HG03342 (cell line): ENCODE data around the gene ARHGAP42.
"Not testable (repeated sequence)": the region's sequence is repeated elsewhere in the genome, so short reads cannot be mapped to it uniquely, and the experiment has no call there.

Source experiments
- ATAC-seq: cut with Tn5 transposase; IDR thresholded peaks from one replicate; pipeline ENCODE4 v1.9.1; 2021; ENCODE audit warnings: mild to moderate bottlenecking, moderate library complexity; ENCODE audit not compliant: unreplicated experiment

ARHGAP42 gene

GRCh38 chr11:100716838-100717237, 29.8 kb downstream of the ARHGAP42 start:
- no peak for ATAC-seq

GRCh38 chr11:100719362-100719761, 32.3 kb downstream of the ARHGAP42 start:
- no peak for ATAC-seq

DNA sequence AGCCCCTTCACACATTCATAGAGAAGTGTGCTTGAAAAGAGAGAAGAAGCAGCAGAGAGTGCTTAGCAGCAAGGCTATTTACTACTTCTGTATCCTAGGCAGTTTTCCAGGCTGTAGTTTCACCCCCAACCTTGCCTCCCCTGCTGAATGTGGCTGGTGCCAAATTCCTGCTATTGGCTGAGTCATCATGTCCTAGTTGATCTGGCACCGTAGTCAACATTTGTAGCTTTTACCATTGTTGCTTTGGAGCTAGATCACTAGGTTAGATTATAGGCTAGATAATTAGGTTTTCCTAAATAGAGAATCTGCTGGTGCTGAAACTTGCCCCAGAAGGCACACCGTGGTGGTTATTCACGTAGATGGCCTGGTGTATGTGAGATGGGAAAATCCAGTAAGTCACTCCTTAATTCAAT, 32.7 kb downstream of the ARHGAP42 start:
- ATAC-seq = no peak

- no peak for ATAC-seq
These were observed 39.6 kb downstream of the ARHGAP42 start for GRCh38 chr11:100726680-100727079.

DNA sequence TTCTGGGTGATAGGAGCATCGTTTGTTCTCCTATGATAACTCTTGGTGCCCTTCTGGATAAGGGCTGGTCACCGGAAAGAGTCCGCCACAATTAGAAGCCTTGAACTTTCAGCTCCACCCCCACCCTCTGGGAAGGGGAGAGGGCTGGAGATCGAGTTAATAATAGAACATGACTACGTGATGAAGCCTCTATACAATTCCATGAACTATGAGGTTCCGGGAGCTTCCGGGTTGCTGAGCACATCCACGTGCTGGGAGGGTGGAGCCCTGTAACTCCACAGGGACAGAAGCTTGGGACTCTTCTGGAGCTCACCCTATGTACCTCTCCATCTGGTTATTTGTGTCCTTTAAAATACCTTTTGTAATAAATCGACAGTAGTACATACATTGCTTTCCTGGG, 40.3 kb downstream of the ARHGAP42 start:
- ATAC-seq = no peak

GRCh38 chr11:100730266-100730665, 43.2 kb downstream of the ARHGAP42 start:
- no peak for ATAC-seq

- no peak for ATAC-seq
These were observed 44.4 kb downstream of the ARHGAP42 start for GRCh38 chr11:100731471-100731870.

- no peak for ATAC-seq
These were observed 45.9 kb downstream of the ARHGAP42 start for GRCh38 chr11:100732949-100733348.

DNA sequence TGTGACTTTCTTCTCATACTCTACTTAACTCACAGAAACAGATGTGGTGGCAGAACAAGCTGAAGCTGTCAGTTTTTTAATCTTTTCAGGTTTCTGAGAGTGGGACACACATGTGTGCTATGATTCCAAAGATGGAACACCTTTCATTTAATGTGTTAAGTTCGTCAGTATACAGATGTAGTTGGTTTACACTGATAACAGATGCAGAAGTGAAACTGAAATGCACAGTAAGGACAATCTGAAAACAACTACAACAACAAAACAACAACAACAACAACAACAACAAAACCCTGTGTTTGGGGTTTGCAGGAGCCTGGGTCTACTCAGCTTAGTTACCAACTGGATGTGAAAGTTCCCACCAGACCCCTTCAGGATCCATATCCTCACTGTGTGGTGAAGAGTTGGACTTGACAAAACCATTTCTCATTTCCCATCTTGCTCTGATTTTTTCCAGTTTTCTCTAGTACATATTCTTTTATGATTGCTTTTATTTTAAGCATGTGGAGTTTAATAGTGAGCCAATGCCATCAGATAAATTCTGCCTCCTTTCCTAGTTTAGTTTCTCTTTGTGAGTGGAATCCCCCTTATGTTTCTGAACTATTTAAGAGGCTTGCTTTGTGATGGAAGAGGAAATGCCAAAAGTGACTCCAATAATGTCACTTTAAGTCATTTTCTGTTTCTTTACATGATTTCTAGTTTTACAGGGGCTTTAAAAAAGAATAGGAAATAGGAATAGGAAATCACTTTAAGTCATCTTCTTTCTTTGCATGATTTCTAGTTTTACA, 47.8 kb downstream of the ARHGAP42 start:
- peak; percentile 63 for ATAC-seq

GRCh38 chr11:100735949-100736675, 49.0 kb downstream of the ARHGAP42 start:
- no peak for ATAC-seq

GRCh38 chr11:100738701-100739270, 51.7 kb downstream of the ARHGAP42 start:
- ATAC-seq = no peak

DNA sequence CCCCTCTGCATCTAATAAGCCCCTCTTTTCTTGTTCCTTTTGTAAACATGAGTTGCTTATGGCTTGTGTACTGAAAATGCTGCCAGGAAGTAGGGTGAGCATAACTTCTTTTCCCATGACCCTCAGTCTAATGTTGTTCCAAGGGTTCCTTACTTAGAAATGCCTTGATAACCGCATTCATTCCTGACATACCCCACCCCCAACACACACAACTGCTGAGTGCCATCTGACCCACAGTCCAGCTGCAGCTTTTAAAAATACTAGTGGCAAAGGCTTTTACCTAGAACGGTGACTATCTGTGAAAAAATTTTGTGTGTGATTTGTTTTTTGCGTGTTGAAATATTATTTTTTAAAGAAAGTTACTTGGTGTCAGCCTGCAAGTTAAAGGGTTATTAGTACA, 52.6 kb downstream of the ARHGAP42 start:
- ATAC-seq = no peak

GRCh38 chr11:100740440-100740839, 53.4 kb downstream of the ARHGAP42 start:
- ATAC-seq = no peak

- peak; percentile 15 for ATAC-seq
These were observed 55.0 kb downstream of the ARHGAP42 start for GRCh38 chr11:100741866-100742625.

GRCh38 chr11:100746448-100746847, 59.4 kb downstream of the ARHGAP42 start:
- no peak for ATAC-seq

- no peak for ATAC-seq
These were observed 61.1 kb downstream of the ARHGAP42 start for GRCh38 chr11:100748153-100748552.

- not testable (repeated sequence) for ATAC-seq
These were observed 62.9 kb downstream of the ARHGAP42 start for GRCh38 chr11:100749887-100750565.

GRCh38 chr11:100750566-100750891, 63.4 kb downstream of the ARHGAP42 start:
- ATAC-seq = not testable (repeated sequence)

DNA sequence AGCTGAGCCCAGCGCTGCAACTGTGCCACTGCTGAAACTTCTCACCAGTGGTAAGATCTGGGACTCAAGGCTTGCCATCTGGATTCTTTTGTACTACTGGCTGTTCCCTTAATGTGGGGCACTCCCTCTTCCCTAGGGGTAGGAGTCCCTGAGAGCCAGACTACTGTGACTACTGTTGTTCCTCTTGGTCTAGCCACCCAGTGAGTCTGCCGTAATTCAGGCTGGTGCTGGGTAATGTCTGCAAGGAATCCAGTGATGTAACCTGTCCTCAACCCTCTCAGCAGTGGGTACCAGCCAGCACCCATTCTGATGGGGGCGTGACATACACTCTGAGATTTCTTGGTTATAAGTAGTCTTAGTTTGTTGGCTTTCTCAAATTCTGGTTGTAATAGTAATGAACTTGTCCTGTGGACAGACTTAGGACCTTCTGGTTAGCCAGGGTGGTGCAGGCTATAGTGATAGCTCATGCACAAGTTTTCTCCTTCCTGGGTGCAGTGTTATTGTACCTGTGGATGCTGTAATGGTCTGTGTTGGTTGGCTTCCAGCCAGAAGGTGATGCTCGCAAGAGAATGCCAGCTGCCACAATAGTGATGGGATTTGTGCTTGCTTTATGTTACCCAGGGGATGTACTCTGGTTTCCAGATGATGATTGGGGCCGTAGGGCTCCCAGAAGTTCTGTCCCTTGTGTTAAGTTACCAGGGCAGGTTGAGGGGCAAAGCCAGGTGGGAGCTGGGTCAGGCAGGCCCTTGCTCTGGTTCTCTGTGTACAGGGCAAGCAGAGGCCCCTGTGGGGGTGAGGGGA, 65.5 kb downstream of the ARHGAP42 start:
- no peak for ATAC-seq

GRCh38 chr11:100753172-100753543, 66.1 kb downstream of the ARHGAP42 start:
- ATAC-seq = no peak
